GM19240 (cell line): ENCODE results near the gene RRP1.

ENCODE experiments used
- DNase-seq: peaks from one replicate; pipeline ENCODE4 v3.0.0; 2011; ENCODE audit warnings: low spot score; ENCODE audit not compliant: insufficient read length

The RRP1 gene, protein sequence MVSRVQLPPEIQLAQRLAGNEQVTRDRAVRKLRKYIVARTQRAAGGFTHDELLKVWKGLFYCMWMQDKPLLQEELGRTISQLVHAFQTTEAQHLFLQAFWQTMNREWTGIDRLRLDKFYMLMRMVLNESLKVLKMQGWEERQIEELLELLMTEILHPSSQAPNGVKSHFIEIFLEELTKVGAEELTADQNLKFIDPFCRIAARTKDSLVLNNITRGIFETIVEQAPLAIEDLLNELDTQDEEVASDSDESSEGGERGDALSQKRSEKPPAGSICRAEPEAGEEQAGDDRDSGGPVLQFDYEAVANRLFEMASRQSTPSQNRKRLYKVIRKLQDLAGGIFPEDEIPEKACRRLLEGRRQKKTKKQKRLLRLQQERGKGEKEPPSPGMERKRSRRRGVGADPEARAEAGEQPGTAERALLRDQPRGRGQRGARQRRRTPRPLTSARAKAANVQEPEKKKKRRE

GRCh38 chr21:43789276-43790009, at the start of gene RRP1:
Gene RRP1 (plus strand): TSS chr21:43789577. CDS start chr21:43789630, 53 bp downstream.
- peak; percentile 95 for DNase-seq

DNA sequence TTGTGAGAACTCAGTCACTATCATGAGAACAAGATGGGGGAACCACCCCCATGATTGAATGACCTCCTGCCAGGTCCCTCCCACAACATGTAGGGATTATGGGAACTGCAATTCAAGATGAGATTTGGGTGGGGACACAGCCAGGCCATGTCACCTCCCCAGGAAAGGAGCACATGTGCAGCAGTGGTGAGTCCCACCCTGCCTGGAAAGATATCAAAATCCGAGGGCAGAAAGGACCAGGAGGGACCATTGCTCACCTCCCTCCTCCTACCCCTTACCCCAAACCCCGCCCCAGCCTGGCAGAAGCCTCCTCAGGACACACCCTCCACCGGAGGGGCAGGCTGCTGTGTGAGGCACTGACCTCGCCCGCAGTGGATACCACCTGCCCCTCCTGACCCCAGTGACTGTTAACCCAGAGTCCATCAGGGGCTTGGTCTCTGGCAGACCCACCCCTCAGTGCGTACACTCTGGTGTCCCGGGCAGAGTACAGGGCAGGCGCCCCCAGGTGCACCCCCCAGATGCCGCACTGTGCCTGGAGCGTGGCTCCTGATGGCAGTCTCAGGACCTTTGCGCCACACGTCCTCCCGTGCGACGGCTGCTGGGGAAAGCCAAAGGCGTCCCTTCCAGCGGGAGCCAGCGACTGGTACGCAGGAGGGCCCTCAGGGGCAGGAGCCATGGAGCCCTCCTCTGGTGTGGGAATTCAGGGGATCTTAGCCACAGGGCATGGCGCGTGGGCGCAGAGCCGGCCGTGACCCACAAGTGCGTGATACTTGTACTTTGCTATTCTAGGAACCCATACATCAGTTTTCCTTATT, 49.5 kb upstream of the RRP1 start:
- no peak for DNase-seq

DNA sequence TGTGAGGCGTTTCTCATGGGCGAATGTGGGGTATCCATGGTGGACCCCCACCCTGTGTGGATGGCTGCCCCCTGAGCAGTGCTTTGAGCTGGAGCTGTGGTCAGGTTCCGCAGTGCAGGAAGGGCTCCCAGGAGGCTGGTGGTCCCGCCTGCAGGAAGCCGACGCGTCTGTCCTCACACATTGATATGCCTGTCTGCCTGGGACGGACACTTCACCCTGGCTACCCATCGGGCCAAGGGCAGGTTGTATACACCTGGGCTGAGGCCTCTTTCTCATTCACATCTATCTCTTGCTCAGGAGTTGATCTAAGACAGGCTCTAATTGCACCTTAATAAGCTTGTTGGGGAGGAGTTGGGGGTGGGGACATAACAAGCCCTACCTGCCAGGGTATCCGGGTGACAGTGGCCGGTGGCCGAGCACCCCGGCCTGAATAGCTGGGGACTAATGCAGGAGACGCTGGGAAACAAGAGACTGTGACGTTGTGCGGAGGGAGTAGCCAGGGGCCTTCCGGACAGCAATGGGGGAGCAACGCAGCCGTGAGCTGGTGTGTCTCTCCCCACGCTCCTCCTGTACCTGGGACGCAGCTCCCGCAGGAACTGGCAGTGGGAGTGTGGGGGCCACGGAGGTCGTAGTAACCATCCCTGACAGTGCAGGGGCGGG, 48.8 kb upstream of the RRP1 start:
- DNase-seq = no peak

DNA sequence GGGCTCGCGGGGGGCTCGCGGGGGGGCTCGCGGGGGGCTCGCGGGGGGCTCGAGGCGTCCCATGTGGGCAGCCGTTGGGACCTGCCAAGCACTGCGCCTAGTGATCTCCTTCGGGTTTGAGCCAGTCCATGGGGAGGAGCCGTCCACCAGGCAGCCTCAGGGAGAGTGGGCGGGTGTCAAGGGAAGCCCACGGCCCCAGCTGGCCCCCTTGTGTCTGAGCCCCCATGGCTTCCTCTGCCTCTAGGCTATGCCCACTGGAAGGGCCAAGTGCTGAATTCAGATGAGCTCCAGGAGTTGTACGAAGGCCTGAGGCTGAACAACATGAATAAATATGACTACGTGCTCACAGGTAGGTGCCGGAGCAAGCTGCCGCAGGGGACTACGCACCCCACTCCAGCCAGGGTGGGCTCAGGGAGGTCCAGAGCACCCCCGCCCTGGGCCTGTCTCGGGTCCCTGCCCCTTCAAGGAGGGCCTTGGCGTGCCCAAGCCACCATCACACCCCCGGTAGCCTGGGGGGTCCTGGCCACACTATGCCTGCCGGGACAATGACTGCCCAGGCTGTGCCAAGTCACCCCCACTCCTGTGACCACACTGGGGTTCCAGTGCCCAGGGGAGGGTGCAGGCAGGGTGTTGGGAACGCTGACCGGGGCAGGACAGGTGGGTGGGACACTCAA, 47.8 kb upstream of the RRP1 start:
- no peak for DNase-seq

- DNase-seq = no peak
Measured at GRCh38 chr21:43743947-43744346, 45.4 kb upstream of the RRP1 start.

GRCh38 chr21:43744725-43745124, 44.7 kb upstream of the RRP1 start:
- DNase-seq = no peak

DNA sequence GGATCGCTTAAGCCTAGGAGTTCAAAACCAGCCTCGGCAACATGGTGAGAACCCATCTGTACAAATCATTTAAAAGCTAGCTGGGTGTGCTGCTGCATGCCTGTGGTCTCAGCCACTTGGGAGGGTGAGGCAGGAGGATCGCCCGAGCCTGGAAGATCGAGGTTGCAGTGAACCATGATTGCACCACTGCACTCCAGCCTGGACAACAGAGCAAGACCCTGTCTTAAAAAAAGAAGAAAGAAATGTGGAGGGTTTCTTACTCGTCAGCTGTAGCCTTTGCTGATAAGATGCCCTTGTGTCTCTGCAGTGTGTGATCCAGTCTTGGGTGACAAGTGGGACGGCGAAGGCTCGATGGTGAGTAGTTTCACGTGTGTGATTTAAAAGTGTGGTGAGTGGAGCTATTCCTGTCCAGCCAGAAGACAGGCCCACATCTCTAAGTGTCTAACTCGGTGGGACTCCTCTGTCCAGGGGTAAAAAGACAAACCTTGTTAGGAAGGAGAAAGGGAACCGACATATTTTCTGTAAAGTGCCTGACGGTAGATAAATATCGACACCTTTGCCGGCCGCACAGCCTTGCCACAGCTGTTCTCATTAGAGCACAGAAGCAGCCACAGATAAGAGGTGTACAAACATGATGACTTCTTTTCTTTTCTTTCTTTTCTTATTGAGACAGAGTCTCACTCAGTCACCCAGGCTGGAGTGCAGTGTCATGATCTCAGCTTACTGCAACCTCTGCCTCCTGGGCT, 43.4 kb upstream of the RRP1 start:
- no peak for DNase-seq

DNA sequence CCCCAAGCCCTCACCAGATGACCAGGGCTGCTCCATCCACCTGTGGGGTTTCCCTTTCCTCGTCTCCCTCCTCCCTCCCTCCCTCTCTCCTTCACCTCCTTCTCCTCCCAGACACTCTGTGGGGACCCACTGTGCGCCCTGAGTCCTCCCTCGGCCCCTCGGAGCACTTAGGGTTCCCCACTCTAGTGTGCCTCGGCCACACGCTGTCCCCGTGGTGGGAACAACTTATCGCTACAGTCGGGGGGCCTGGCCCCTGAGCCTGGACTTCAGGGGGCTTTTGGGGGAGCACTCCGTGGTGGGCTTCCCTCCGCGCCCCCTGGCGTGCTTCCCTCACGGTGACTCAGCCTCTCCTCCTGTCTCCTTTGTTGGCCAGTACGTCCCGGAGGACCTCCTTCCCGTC, 40.8 kb upstream of the RRP1 start:
- no peak for DNase-seq

DNA sequence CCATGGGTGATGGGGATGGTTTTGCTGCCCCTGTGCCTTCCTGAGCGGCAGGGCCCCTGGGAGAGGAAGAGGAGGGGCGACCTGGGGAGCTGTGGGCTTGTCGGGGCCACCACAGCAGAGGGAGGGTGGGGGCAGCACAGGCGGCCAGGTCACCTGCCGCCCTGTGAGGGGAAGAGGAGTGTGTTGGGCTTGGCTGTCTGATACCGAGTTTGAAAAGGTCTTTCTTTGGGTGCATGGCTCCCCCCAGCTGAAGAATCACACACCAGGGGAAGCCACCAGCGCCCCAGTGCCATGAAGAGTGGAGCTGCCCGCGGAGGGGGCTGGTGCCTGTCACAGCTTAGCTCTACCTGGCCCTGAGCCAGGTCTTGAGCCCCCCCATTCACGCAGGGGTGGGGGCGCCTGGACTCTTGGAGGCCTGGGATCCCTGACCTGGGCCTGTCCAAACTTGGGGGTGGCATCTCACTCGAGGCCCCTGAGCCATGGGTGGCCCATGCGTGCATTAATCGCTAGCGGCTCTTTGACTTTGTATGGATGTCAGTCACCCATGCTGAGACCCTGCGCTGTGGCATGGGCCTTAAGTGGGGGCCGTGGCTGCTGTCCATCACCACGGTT, 39.6 kb upstream of the RRP1 start:
- no peak for DNase-seq

DNA sequence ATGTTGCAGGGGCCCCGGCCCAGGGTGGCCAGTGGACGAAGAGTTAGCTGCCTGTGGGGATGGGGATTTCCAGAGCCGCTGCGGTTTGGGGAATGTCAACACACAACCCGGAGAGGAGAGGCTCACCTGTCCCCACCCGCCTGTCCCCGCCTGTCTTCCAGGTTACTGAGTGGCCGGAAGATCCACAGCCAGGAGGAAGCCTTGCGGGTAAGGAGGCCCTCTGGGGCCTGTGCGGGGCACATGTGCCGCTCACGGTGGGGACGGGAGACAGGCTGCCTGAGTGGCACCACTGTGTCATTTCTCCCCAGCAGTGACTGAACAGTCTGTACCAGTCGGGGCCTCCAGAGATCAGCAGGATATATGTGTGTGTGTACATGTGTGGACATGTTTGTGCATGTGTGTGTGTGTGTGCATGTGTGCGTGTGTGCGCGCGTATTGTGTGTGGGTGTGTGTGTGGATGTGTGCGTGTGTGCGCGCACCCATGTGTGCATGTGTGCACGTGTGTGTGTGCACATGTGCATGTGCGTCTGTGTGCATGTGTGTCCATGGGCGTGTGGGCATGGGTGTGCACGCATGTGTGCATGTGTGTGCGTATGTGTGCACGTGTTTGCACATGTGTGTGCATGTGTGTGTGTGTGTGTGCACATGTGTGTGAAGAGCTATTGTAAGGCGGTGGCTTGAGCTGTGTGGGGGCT, 38.9 kb upstream of the RRP1 start:
- DNase-seq = no peak

DNA sequence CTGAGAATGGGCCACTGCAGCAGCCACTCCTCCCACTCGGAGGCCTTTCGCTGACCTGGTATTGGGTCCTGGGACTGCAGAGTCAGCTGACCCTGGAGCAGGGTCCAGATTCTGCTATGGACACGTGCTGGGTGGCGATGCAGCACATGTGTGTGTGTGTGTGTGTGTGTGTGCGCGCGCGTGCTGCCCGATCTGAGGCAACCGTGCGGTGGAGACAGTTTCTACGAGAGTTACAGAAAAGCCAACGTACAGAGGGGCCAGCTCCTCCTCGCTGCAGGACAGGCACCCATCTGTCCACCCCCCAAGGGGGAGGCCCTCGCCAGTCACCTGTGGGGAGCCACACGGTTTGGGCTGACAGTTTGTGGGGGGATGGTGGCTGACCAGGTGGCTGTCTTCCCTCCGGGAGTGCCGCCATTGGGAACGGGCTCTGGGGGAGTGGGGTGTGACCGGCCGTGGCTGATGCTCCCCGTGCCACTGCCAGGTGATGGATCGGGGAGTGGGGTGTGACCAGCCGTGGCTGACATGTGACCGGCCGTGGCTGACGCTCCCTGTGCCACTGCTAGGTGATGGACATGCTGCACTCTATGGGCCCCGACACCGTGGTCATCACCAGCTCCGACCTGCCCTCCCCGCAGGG, 37.3 kb upstream of the RRP1 start:
- no peak for DNase-seq

- no peak for DNase-seq
Measured at GRCh38 chr21:43752758-43753438, 36.5 kb upstream of the RRP1 start.

- no peak for DNase-seq
Measured at GRCh38 chr21:43753439-43753799, 36.0 kb upstream of the RRP1 start.

DNA sequence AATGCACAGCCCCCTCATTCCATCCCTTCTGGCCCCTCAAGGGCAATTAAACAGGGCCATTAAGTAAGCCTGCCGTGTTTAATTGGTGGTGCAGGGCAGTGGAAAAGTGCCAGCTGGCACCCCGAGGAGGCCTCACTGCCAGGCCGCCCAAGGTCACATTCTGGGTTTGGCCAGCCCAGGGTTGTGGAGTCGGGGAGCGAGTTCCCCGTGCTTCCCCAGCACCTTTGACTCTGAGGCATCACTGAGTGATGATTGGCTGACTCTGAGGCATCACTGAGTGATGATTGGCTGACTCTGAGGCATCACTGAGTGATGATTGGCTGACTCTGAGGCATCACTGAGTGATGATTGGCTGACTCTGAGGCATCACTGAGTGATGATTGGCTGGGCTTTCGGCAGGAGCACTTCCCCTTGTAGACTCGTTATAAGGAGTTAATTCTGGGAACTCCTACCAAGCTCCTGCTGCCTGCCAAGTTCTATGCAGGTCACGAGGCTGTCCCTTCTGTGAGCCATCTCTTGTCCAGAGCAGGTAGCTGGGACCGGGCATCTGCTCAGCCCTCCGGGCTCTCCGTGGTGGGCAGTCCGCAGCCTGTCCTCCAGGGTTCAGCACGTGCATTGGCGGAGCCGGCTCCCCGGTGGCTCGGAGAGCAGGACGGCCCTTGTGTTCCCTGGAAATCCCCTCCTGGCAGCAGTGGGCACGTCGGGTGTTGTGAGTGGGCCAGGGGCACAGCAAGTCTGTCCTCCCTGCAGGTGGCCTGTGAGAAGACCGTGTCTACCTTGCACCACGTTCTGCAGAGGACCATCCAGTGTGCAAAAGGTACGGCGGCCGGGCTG, 34.2 kb upstream of the RRP1 start:
- DNase-seq = no peak

DNA sequence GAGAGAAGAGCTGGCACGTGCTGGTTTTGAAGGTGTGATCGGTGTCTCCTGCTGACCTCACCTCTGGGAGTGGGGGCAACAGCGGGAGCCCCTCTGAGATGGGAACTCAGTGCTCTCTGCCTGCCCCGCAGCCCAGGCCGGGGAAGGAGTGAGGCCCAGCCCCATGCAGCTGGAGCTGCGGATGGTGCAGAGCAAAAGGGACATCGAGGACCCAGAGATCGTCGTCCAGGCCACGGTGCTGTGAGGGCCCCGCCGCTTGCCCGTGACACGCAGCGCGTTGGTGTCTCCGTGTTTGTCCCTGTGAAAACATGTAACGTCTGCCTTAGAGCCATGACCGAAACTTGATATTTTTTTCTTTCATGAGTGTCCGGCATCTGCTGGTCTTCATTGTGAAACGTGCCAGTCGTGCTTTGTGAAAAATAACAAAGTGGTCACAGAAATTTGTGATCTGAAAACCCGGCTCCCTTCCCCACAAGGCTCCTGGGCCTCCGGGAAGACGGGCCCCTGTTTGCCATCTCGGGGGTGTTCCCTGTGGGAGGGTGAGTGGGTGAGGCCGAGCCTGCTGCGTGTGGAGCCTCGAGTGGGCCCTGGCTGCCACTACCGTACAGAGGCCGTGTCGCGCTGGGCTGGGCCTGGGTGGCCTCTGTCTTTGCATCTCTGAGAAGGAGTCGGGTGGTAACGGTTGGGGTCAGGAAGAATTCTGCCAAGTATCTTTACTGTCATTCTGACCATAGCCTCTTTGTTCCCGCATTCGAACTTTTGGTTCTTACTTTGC, 33.4 kb upstream of the RRP1 start:
- DNase-seq = no peak

GRCh38 chr21:43757601-43758000, 31.8 kb upstream of the RRP1 start:
- DNase-seq = no peak
